ENCODE results near the gene COTL1. TPM values are rescaled to one million over a fixed set of nuclear protein-coding genes. Genes with fewer than 3 reads are reported as not detected.

COTL1 gene
- total and polyA plus RNA-seq, 9 donors = 13.8 to 46.4 (median 29.3) TPM

GRCh38 chr16:84648595-84649510 lies 31.0 kb upstream of the COTL1 start:
- whole genome bisulfite sequencing, 3 donors = 2 to 6% (median 3%) methylated on average over 33 to 95 of the region's 96 CpGs
- Histone ChIP-seq H3K36me3 (no peaks in the 10 kb centered on the region), H3K4me3 (peak overlapping the region; percentile 48), H3K27ac (peak overlapping the region; percentile 58 to 69), H3K9me3 (no peaks in the 10 kb centered on the region), H3K27me3 (no peaks in the 10 kb centered on the region), H3K4me1 (ENCODE audit: insufficient read depth) (peaks cover 4% of the 10 kb centered on the region)
- peak; percentile 51 to 72 (median 69) for DNase-seq
- TF ChIP-seq POLR2A (IDR thresholded peaks at IDR 0.05) (no peak), CTCF (IDR thresholded peaks at IDR 0.05) (peak in 1 of 3 donors; percentile 8)
- intact Hi-C loops (cut with DNase I) = no loop called here

DNA sequence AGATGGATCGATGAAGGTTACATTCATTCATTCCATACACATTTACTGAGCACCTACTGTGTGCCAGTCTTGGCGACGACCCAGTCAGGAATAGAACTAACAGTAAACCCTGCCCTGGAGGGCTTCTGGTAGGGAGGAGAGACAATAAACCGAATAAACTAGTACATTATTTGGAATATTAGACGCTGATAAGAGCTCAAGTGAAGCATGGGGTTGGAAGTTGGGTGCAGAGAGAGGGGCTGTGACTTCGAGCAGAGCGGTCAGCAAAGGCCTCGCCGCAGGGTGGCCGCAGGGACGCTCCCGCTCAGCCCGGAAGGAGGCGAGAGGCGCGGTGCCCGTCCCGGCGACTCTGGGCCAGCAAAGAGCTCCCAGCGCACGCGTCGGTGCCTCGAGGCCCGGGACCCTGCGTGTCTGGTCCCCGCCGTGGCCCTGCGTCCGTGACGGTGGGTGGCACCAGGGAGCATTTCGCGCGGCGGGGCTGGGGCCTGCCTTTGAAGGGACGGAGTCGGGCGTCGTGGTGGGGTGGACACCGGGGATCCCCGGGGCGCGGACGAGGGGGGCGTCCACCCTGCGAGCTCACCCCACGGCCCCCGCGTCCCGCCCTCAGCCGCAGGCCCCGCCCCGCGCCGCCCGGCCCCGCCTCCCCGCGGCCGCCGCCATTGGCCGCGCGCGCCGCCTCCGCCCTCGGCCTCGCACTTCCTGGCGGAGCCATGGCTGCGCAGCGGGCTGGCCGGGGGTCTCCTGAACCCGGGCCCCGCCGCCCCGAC lies 30.1 kb upstream of the COTL1 start, which contains the start of gene KLHL36:
TSS of gene KLHL36 (plus strand) at position 684 of the 767 bp plus-strand sequence. CDS start 2,357 bp downstream, outside the sequence.
- H3K4me3 ChIP-seq = peak within 1 kb of the TSS; percentile 48
- intact Hi-C loops (cut with DNase I) = no loop called here
- peak; percentile 62 to 82 (median 75) for DNase-seq
- TF ChIP-seq EP300 (IDR thresholded peaks at IDR 0.05) = no peak
- peak in 1 of 3 donors; percentile 12 for TF ChIP-seq CTCF (IDR thresholded peaks at IDR 0.05)
- no peaks in the 10 kb centered on the region for H3K9me3 ChIP-seq
- no peaks in the 10 kb centered on the region for H3K36me3 ChIP-seq
- WGBS, 3 donors = 4 to 15% (median 6%) methylated on average over 18 to 77 of the region's 77 CpGs
- H3K27ac ChIP-seq = peak within 1 kb of the TSS; percentile 58 to 69
- H3K27me3 ChIP-seq = no peaks in the 10 kb centered on the region
- H3K4me1 ChIP-seq (ENCODE audit: insufficient read depth) = peaks cover 9% of the 10 kb centered on the region

DNA sequence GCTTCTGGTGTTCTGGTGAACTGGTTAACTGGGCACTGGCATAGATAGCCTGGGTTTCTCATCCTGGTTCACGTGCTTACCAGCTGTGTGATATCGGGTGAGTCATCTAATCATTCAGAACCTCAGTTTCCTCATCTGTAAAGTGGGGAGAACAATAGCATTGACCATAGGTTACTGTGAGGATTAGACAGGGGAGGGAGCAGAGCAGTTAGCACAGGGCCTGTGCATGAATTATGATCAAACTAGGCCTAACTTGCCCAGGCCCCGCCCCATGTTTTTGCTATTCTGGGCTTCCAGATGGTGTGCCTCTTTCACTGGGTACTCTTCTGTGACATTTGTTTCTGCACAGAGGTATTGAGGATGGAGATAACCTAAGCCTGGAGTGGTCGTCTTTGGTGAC lies 25.8 kb upstream of the COTL1 start:
- H3K27ac ChIP-seq = peak overlapping the region in 1 of 2 donors; percentile 75
- H3K27me3 ChIP-seq = no peaks in the 10 kb centered on the region
- no peak overlapping the region for H3K4me3 ChIP-seq
- peaks cover 7% of the 10 kb centered on the region for H3K4me1 ChIP-seq (ENCODE audit: insufficient read depth)
- H3K36me3 ChIP-seq = no peaks in the 10 kb centered on the region
- DNase-seq = no peak
- 48 to 52% (median 49%) methylated on average over 4 of the region's 4 CpGs for WGBS, 3 donors
- TF ChIP-seq EP300 (IDR thresholded peaks at IDR 0.05) (no peak), CTCF (IDR thresholded peaks at IDR 0.05) (no peak), POLR2A (IDR thresholded peaks at IDR 0.05) (no peak)
- intact Hi-C loops (cut with DNase I) = no loop called here
- H3K9me3 ChIP-seq = no peaks in the 10 kb centered on the region

GRCh38 chr16:84643180-84643583 lies 25.3 kb upstream of the COTL1 start:
- H3K9me3 ChIP-seq = no peaks in the 10 kb centered on the region
- peak; percentile 86 to 91 (median 89) for DNase-seq
- intact Hi-C loops (cut with DNase I) = no loop called here
- peaks cover 7% of the 10 kb centered on the region for H3K4me1 ChIP-seq (ENCODE audit: insufficient read depth)
- no peaks in the 10 kb centered on the region for H3K27me3 ChIP-seq
- H3K27ac ChIP-seq = peak overlapping the region in 1 of 2 donors; percentile 75
- WGBS, 3 donors = 0 to 8% (median 3%) methylated on average over 8 of the region's 8 CpGs
- H3K36me3 ChIP-seq = no peaks in the 10 kb centered on the region
- no peak overlapping the region for H3K4me3 ChIP-seq
- TF ChIP-seq CTCF (IDR thresholded peaks at IDR 0.05) (peak in 1 of 3 donors; percentile 11), EP300 (IDR thresholded peaks at IDR 0.05) (no peak)

Measured in ovary (tissue), 9 donors.